Left ventricle myocardium inferior (tissue), 1 donor: Measurements from ENCODE around the gene AP4E1. TPM values are rescaled to one million over a fixed set of nuclear protein-coding genes. Genes with fewer than 3 reads are reported as not detected.
"Not testable (repeated sequence)": the region's sequence is repeated elsewhere in the genome, so short reads cannot be mapped to it uniquely, and the experiment has no call there.

Experiments used
- DNase-seq: peaks from one replicate; pipeline ENCODE4 v3.0.0-alpha.2; 2020
- H3K27ac ChIP-seq: fragments of 200-600 bp; replicated peaks from 2 replicates; pipeline ENCODE4 v1.8.0; 2021
- H3K27me3 ChIP-seq: fragments of 200-600 bp; 2 replicates; pipeline ENCODE4 v1.8.0; 2021; ENCODE audit warnings: low read depth
- H3K36me3 ChIP-seq: fragments of 200-600 bp; 2 replicates; pipeline ENCODE4 v1.8.0; 2021
- H3K4me1 ChIP-seq: fragments of 200-600 bp; 2 replicates; pipeline ENCODE4 v1.8.0; 2021
- H3K4me3 ChIP-seq: fragments of 200-600 bp; 2 replicates; pipeline ENCODE4 v1.8.0; 2021; ENCODE audit warnings: mild to moderate bottlenecking, moderate library complexity
- H3K9me3 ChIP-seq: fragments of 200-600 bp; replicated peaks from 2 replicates; pipeline ENCODE4 v1.8.0; 2021
- intact Hi-C: fragments of 100-400 bp; cut with micrococcal nuclease; formaldehyde crosslinking; loops from one replicate; pipeline ENCODE4 v1.11.0; 2022
- total RNA-seq: library from RNA; stranded (reverse); fragmentation: NEBNext Ultra II Directional; extraction: Animal tissue kit (Norgen Biotek cat#: 25700); gene quantifications from one replicate; pipeline ENCODE4 v1.2.1, GENCODE V29; 2021
- TF ChIP-seq, protein P1 (sequence below): fragments of 200-600 bp; IDR thresholded peaks from 2 replicates; pipeline ENCODE4 v1.8.0; 2021; ENCODE audit warnings: antibody characterized with exemption, mild to moderate bottlenecking, borderline replicate concordance
- donor health status: DM: no; HTN: yes; CAD: no; lungs with severe emphysema.

The AP4E1 gene
- total RNA-seq, 1 donor from 2014 or later = 8.0 TPM

DNA sequence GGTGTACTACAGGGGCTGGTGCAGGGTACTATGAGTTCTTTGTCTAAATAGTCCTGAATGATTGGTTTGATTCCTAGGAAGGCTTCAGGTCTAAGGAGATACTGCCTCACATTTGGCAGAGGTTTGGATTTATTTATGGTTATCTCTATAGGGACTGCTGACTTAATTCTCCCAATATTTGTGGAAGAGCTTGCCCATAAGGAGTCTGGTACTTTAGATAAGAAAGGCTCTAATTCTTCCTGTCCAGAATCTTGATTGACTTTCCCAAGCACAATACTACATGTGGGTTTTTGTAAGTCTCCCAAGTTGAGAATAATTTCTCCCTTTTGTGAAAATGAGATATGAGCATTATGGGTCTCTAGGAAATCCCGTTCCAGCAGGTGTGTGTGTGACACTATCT lies 36.7 kb upstream of the AP4E1 start:
- H3K9me3 ChIP-seq = no peaks in the 10 kb centered on the region
- peaks cover 5% of the 10 kb centered on the region for H3K4me1 ChIP-seq
- DNase-seq = no peak
- no peak overlapping the region for H3K27ac ChIP-seq
- no peaks in the 10 kb centered on the region for H3K27me3 ChIP-seq
- H3K36me3 ChIP-seq = no peaks in the 10 kb centered on the region
- intact Hi-C loops = no loop called here
- TF ChIP-seq, protein P1, sequence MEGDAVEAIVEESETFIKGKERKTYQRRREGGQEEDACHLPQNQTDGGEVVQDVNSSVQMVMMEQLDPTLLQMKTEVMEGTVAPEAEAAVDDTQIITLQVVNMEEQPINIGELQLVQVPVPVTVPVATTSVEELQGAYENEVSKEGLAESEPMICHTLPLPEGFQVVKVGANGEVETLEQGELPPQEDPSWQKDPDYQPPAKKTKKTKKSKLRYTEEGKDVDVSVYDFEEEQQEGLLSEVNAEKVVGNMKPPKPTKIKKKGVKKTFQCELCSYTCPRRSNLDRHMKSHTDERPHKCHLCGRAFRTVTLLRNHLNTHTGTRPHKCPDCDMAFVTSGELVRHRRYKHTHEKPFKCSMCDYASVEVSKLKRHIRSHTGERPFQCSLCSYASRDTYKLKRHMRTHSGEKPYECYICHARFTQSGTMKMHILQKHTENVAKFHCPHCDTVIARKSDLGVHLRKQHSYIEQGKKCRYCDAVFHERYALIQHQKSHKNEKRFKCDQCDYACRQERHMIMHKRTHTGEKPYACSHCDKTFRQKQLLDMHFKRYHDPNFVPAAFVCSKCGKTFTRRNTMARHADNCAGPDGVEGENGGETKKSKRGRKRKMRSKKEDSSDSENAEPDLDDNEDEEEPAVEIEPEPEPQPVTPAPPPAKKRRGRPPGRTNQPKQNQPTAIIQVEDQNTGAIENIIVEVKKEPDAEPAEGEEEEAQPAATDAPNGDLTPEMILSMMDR = no peak
- H3K4me3 ChIP-seq = no peak overlapping the region

- H3K27ac ChIP-seq = no peak overlapping the region
- no peak for DNase-seq
- H3K4me3 ChIP-seq = no peak overlapping the region
- H3K36me3 ChIP-seq = no peaks in the 10 kb centered on the region
- peaks cover 5% of the 10 kb centered on the region for H3K4me1 ChIP-seq
- H3K27me3 ChIP-seq = no peaks in the 10 kb centered on the region
- intact Hi-C loops = no loop called here
- no peaks in the 10 kb centered on the region for H3K9me3 ChIP-seq
- TF ChIP-seq, protein P1 = no peak
Observed at GRCh38 chr15:50872832-50873426, 35.6 kb upstream of the AP4E1 start.

DNA sequence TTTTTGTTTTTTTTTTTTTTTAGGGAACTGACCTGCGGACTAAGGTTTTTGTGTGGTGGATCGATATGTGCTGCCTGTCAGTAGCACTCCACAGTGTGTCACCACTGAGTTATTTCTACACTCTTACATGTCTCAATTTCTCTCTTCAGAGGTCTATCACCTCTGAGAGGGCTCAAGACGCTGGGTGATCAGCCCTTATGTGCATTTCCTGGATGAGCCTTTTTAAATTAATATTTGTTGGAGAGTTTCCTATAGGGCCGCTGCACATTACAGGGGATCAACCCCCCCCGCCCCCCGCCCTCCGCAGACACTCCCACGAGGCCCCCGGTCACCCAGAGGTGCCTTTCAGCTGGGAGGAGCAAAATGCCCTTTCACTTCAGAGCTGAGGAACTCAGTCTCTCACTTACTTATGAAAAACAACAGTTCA lies 34.5 kb upstream of the AP4E1 start:
- H3K27ac ChIP-seq = peak overlapping the region; percentile 42
- intact Hi-C loops = no loop called here
- H3K4me3 ChIP-seq = peak overlapping the region; percentile 34

DNA sequence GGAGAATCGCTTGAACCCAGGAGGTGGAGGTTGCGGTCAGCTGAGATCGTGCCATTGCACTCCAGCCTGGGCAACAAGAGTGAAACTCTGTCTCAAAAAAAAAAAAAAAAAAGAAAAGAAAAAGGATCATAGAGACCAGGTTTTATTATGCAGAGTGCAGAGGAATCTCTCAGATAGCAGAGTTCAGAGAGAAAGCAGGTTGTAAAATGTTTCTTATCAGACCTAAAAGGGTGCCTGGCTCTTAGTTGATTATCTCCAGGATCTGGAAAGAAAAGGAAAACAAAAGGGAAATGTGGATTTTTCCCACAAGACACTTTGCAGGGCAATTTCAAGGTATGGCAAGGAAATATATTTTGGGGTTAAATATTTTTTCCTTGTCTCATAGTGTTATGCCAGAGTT lies 33.2 kb upstream of the AP4E1 start:
- DNase-seq, H3K4me3 ChIP-seq, H3K4me1 ChIP-seq, H3K9me3 ChIP-seq, H3K36me3 ChIP-seq, H3K27me3 ChIP-seq, H3K27ac ChIP-seq: not testable (repeated sequence)
- intact Hi-C loops = loop anchor here (5.0 kb wide), 1 partner anchor 198 kb away; no protein-coding TSS in a partner anchor

More for the DNA sequence above, 34.5 kb upstream of the AP4E1 start:
- Histone ChIP-seq H3K9me3 (no peaks in the 10 kb centered on the region), H3K27me3 (no peaks in the 10 kb centered on the region), H3K36me3 (no peaks in the 10 kb centered on the region), H3K4me1 (peaks cover 5% of the 10 kb centered on the region)
- DNase-seq = no peak
- TF ChIP-seq, protein P1 = peak; percentile 18

- Histone ChIP-seq H3K4me3 (peak overlapping the region; percentile 61), H3K9me3 (no peaks in the 10 kb centered on the region), H3K27ac (no peak overlapping the region), H3K4me1 (peaks cover 5% of the 10 kb centered on the region), H3K27me3 (no peaks in the 10 kb centered on the region), H3K36me3 (no peaks in the 10 kb centered on the region)
- intact Hi-C loops = loop anchor here (5.0 kb wide), 1 partner anchor 199 kb away; no protein-coding TSS in a partner anchor
- no peak for DNase-seq
- TF ChIP-seq, protein P1 = no peak
Observed at GRCh38 chr15:50876260-50876988, 32.1 kb upstream of the AP4E1 start.

- TF ChIP-seq, protein P1 = peak; percentile 98
- no peaks in the 10 kb centered on the region for H3K9me3 ChIP-seq
- peak overlapping the region; percentile 61 for H3K4me3 ChIP-seq
- H3K4me1 ChIP-seq = peaks cover 5% of the 10 kb centered on the region
- H3K36me3 ChIP-seq = no peaks in the 10 kb centered on the region
- intact Hi-C loops = loop anchor here (5.0 kb wide), 1 partner anchor 200 kb away; no protein-coding TSS in a partner anchor
- H3K27ac ChIP-seq = no peak overlapping the region
- peak; percentile 22 for DNase-seq
- H3K27me3 ChIP-seq = no peaks in the 10 kb centered on the region
Observed at GRCh38 chr15:50876989-50877360, 31.5 kb upstream of the AP4E1 start.
